Measurements from ENCODE around the gene PLCXD3. TPM values are rescaled to one million over a fixed set of nuclear protein-coding genes. Genes with fewer than 3 reads are reported as not detected.

Gene PLCXD3
- total and polyA plus RNA-seq, 2 of the 4 experiments (the other 2 are of a cell fraction) = under 0.01 to 0.02 TPM

DNA sequence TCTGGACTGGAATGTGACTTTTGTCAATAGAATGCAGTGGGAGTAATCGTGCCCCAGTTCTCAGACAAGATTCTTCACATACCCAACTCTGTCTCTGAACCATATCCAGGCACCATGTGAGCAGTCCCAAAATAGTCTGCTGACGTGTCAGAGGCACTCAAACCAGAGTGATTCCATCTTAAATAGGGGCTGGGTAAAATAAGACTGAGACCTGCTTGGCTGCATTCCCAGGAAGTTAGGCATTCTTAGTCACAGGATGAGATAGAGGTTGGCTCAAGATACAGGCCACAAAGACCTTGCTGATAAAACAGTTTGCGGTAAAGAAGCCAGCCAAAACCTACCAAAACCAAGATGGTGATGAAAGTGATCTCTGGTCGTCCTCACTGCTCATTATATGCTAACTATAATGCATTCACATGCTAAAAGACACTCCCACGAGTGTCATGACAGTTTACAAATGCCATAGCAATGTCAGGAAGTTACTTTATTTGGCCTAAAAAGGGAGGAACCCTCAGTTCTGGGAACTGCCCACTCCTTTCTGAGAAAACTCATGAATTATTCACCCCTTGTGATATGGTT is 16.9 kb upstream of the PLCXD3 start:
- Histone ChIP-seq H3K9me1 (ENCODE audit: insufficient read depth, low read length) (no peaks in the 10 kb centered on the region), H4K8ac (ENCODE audit: low read depth in 2 of 2, low read length in 2 of 2) (no peak overlapping the region; a peak in 1 of 4 replicates), H4K20me1 (ENCODE audit: insufficient read depth, low read length) (no peaks in the 10 kb centered on the region), H3K56ac (ENCODE audit: extremely low read depth, insufficient read depth, low read length) (no peak overlapping the region), H3K27ac (ENCODE audit: insufficient read depth, low read length) (no peak overlapping the region), H2AK5ac (ENCODE audit: low read depth, low read length) (no peak overlapping the region), H3K4me3 (ENCODE audit: insufficient read depth, low read depth, low read length) (no peak overlapping the region), H3K9ac (ENCODE audit: low read depth, low read length) (no peak overlapping the region), H2BK15ac (ENCODE audit: low read depth, low read length) (0 out of 3 replicates have a peak overlapping the region, but pooled peaks have one; percentile 0), H3K23ac (ENCODE audit: low read depth, low read length) (no peak overlapping the region), H3K14ac (replicated peaks; ENCODE audit: low read depth, low read length) (no peak overlapping the region), H3K27me3 (ENCODE audit: control insufficient read depth, insufficient read depth, low read length) (no peaks in the 10 kb centered on the region), H4K5ac (ENCODE audit: low read depth, low read length) (no peak overlapping the region), H3K79me1 (ENCODE audit: low read depth in 1 of 2, low read length in 2 of 2) (no peaks in the 10 kb centered on the region), H3K4ac (ENCODE audit: low read depth, low read length) (no peak overlapping the region), H3K4me2 (ENCODE audit: low read depth, low read length) (no peak overlapping the region), H3K9me3 (ENCODE audit: control insufficient read depth, insufficient read depth, low read length) (no peaks in the 10 kb centered on the region; the same call in 1 of the 2 replicates), H2BK20ac (ENCODE audit: low read depth, low read length) (peak overlapping the region; percentile 69; the same call in 1 of the 2 replicates), H2BK120ac (ENCODE audit: low read depth, low read length) (peak overlapping the region; percentile 2; the same call in 1 of the 2 replicates), H3K36me3 (ENCODE audit: control insufficient read depth, insufficient read depth, low read length) (no peaks in the 10 kb centered on the region), H2BK5ac (ENCODE audit: low read depth, low read length, poor library complexity, severe bottlenecking) (peak overlapping the region; percentile 48), H2AFZ (replicated peaks; ENCODE audit: low read length, poor library complexity) (no peak overlapping the region), H3K18ac (ENCODE audit: low read depth, low read length) (no peak overlapping the region), H3K4me1 (ENCODE audit: control insufficient read depth, insufficient read depth, low read length) (peaks cover 3% of the 10 kb centered on the region; the same call in 1 of the 2 replicates), H2AK9ac (replicated peaks; ENCODE audit: low read depth, low read length, poor library complexity) (no peak overlapping the region), H4K91ac (ENCODE audit: insufficient read depth, low read depth, low read length) (no peak overlapping the region)
- in situ Hi-C loops (cut with MboI; ENCODE audit: low sequenced_read_pairs) = no loop called here
- CTCF ChIA-PET = no interaction called here
- dilution Hi-C loops (cut with HindIII; ENCODE audit: low sequenced_read_pairs, unreplicated experiment) = no loop called here
- intact Hi-C loops (cut with micrococcal nuclease) = no loop called here
- ATAC-seq (ENCODE audit: low read depth) (peak; percentile 80), DNase-seq (peak; percentile 98)
- POLR2A ChIA-PET (ENCODE audit: unreplicated experiment) = no interaction called here
- no TSS peak for BruUV-seq (replicated peaks)
- WGBS, 2 experiments (ENCODE audit: extremely low coverage in 2 of 2, insufficient read length in 1 of 2) = no CpG with 5 or more reads among the region's 5 CpGs
- TF ChIP-seq RCOR1 (IDR thresholded peaks at IDR 0.05; ENCODE audit: insufficient replicate concordance, low read length) = no peak
- TF ChIP-seq BHLHE40 (IDR thresholded peaks at IDR 0.05; ENCODE audit: low read depth, low read length) = peak; percentile 48; the same call in 1 of the 2 replicates
- TF ChIP-seq POLR2A (IDR thresholded peaks at IDR 0.05; ENCODE audit: low read depth, low read length) = no peak
- peak; percentile 82 for TF ChIP-seq USF2 (IDR thresholded peaks at IDR 0.05; ENCODE audit: low read depth, low read length)
- no peak for TF ChIP-seq FOS (IDR thresholded peaks at IDR 0.05; ENCODE audit: low read depth, low read length)
- TF ChIP-seq CEBPB (IDR thresholded peaks at IDR 0.05; ENCODE audit: low read depth, low read length) = peak; percentile 26; the same call in 1 of the 2 replicates

Measured in IMR-90 (cell line).